ENCODE results near the gene C1orf116.

The C1orf116 gene

GRCh38 chr1:207072233-207072632 is 39.7 kb upstream of the C1orf116 start:
- Histone ChIP-seq H3K27ac (ENCODE audit: low read depth, low read length) (no peak overlapping the region), H3K27me3 (ENCODE audit: control insufficient read depth in 5 of 5, insufficient read depth in 4 of 5, low read length in 5 of 5) (peaks cover 0 to 2% (median 0%) of the 10 kb centered on the region in 5 donors), H3K9ac (ENCODE audit: low read length in 5 of 5) (no peak overlapping the region), H3K36me3 (ENCODE audit: control insufficient read depth in 5 of 5, insufficient read depth in 5 of 5, low read length in 5 of 5) (peaks cover 13 to 64% (median 45%) of the 10 kb centered on the region in 5 donors), H3K4me1 (ENCODE audit: control insufficient read depth in 5 of 5, insufficient read depth in 5 of 5, low read length in 5 of 5) (peaks cover 0 to 6% (median 0%) of the 10 kb centered on the region in 5 donors), H3K4me3 (ENCODE audit: low read depth in 1 of 5, low read length in 5 of 5) (no peak overlapping the region), H3K9me3 (ENCODE audit: control insufficient read depth in 5 of 5, low read length in 5 of 5) (peaks cover 0 to 2% (median 0%) of the 10 kb centered on the region in 5 donors)

- peaks cover 0 to 2% (median 0%) of the 10 kb centered on the region in 5 donors for H3K27me3 ChIP-seq (ENCODE audit: control insufficient read depth in 5 of 5, insufficient read depth in 4 of 5, low read length in 5 of 5)
- H3K9ac ChIP-seq (ENCODE audit: low read length in 5 of 5) = peak overlapping the region in 1 of 5 donors; percentile 96
- H3K9me3 ChIP-seq (ENCODE audit: control insufficient read depth in 5 of 5, low read length in 5 of 5) = peaks cover 0 to 2% (median 0%) of the 10 kb centered on the region in 5 donors
- H3K27ac ChIP-seq (ENCODE audit: low read depth, low read length) = no peak overlapping the region
- H3K36me3 ChIP-seq (ENCODE audit: control insufficient read depth in 5 of 5, insufficient read depth in 5 of 5, low read length in 5 of 5) = peaks cover 13 to 69% (median 48%) of the 10 kb centered on the region in 5 donors
- H3K4me1 ChIP-seq (ENCODE audit: control insufficient read depth in 5 of 5, insufficient read depth in 5 of 5, low read length in 5 of 5) = peaks cover 0 to 6% (median 0%) of the 10 kb centered on the region in 5 donors
- H3K4me3 ChIP-seq (ENCODE audit: low read depth in 1 of 5, low read length in 5 of 5) = no peak overlapping the region
Measured at GRCh38 chr1:207071426-207071825, 38.9 kb upstream of the C1orf116 start.

GRCh38 chr1:207070811-207071210 is 38.3 kb upstream of the C1orf116 start:
- Histone ChIP-seq H3K4me1 (ENCODE audit: control insufficient read depth in 5 of 5, insufficient read depth in 5 of 5, low read length in 5 of 5) (peaks cover 0 to 6% (median 0%) of the 10 kb centered on the region in 5 donors), H3K36me3 (ENCODE audit: control insufficient read depth in 5 of 5, insufficient read depth in 5 of 5, low read length in 5 of 5) (peaks cover 17 to 72% (median 50%) of the 10 kb centered on the region in 5 donors), H3K27ac (ENCODE audit: low read depth, low read length) (no peak overlapping the region), H3K27me3 (ENCODE audit: control insufficient read depth in 5 of 5, insufficient read depth in 4 of 5, low read length in 5 of 5) (peaks cover 0 to 2% (median 0%) of the 10 kb centered on the region in 5 donors), H3K4me3 (ENCODE audit: low read depth in 1 of 5, low read length in 5 of 5) (no peak overlapping the region), H3K9me3 (ENCODE audit: control insufficient read depth in 5 of 5, low read length in 5 of 5) (peaks cover 0 to 2% (median 0%) of the 10 kb centered on the region in 5 donors), H3K9ac (ENCODE audit: low read length in 5 of 5) (peak overlapping the region in 1 of 5 donors; percentile 96)

- Histone ChIP-seq H3K27me3 (ENCODE audit: control insufficient read depth in 5 of 5, insufficient read depth in 4 of 5, low read length in 5 of 5) (peaks cover 0 to 2% (median 0%) of the 10 kb centered on the region in 5 donors), H3K9me3 (ENCODE audit: control insufficient read depth in 5 of 5, low read length in 5 of 5) (peaks cover 0 to 2% (median 0%) of the 10 kb centered on the region in 5 donors), H3K4me1 (ENCODE audit: control insufficient read depth in 5 of 5, insufficient read depth in 5 of 5, low read length in 5 of 5) (peaks cover 0 to 6% (median 0%) of the 10 kb centered on the region in 5 donors), H3K4me3 (ENCODE audit: low read depth in 1 of 5, low read length in 5 of 5) (no peak overlapping the region), H3K9ac (ENCODE audit: low read length in 5 of 5) (no peak overlapping the region), H3K27ac (ENCODE audit: low read depth, low read length) (no peak overlapping the region), H3K36me3 (ENCODE audit: control insufficient read depth in 5 of 5, insufficient read depth in 5 of 5, low read length in 5 of 5) (peaks cover 17 to 77% (median 53%) of the 10 kb centered on the region in 5 donors)
Measured at GRCh38 chr1:207069858-207070506, 37.4 kb upstream of the C1orf116 start.

- no peak overlapping the region for H3K4me3 ChIP-seq (ENCODE audit: low read depth in 1 of 5, low read length in 5 of 5)
- no peak overlapping the region for H3K9ac ChIP-seq (ENCODE audit: low read length in 5 of 5)
- peaks cover 17 to 76% (median 61%) of the 10 kb centered on the region in 5 donors for H3K36me3 ChIP-seq (ENCODE audit: control insufficient read depth in 5 of 5, insufficient read depth in 5 of 5, low read length in 5 of 5)
- peaks cover 0 to 2% (median 0%) of the 10 kb centered on the region in 5 donors for H3K9me3 ChIP-seq (ENCODE audit: control insufficient read depth in 5 of 5, low read length in 5 of 5)
- peaks cover 0 to 2% (median 0%) of the 10 kb centered on the region in 5 donors for H3K27me3 ChIP-seq (ENCODE audit: control insufficient read depth in 5 of 5, insufficient read depth in 4 of 5, low read length in 5 of 5)
- no peak overlapping the region for H3K27ac ChIP-seq (ENCODE audit: low read depth, low read length)
- peaks cover 0 to 6% (median 0%) of the 10 kb centered on the region in 5 donors for H3K4me1 ChIP-seq (ENCODE audit: control insufficient read depth in 5 of 5, insufficient read depth in 5 of 5, low read length in 5 of 5)
Measured at GRCh38 chr1:207069061-207069460, 36.5 kb upstream of the C1orf116 start.

GRCh38 chr1:207067665-207068064 is 35.1 kb upstream of the C1orf116 start:
- Histone ChIP-seq H3K9ac (ENCODE audit: low read length in 5 of 5) (no peak overlapping the region), H3K36me3 (ENCODE audit: control insufficient read depth in 5 of 5, insufficient read depth in 5 of 5, low read length in 5 of 5) (peaks cover 17 to 88% (median 72%) of the 10 kb centered on the region in 5 donors), H3K4me3 (ENCODE audit: low read depth in 1 of 5, low read length in 5 of 5) (no peak overlapping the region), H3K27me3 (ENCODE audit: control insufficient read depth in 5 of 5, insufficient read depth in 4 of 5, low read length in 5 of 5) (peaks cover 0 to 2% (median 0%) of the 10 kb centered on the region in 5 donors), H3K4me1 (ENCODE audit: control insufficient read depth in 5 of 5, insufficient read depth in 5 of 5, low read length in 5 of 5) (peaks cover 0 to 6% (median 0%) of the 10 kb centered on the region in 5 donors), H3K27ac (ENCODE audit: low read depth, low read length) (no peak overlapping the region), H3K9me3 (ENCODE audit: control insufficient read depth in 5 of 5, low read length in 5 of 5) (peaks cover 0 to 2% (median 0%) of the 10 kb centered on the region in 5 donors)

- peaks cover 20 to 88% (median 76%) of the 10 kb centered on the region in 5 donors for H3K36me3 ChIP-seq (ENCODE audit: control insufficient read depth in 5 of 5, insufficient read depth in 5 of 5, low read length in 5 of 5)
- H3K4me1 ChIP-seq (ENCODE audit: control insufficient read depth in 5 of 5, insufficient read depth in 5 of 5, low read length in 5 of 5) = peaks cover 0 to 6% (median 0%) of the 10 kb centered on the region in 5 donors
- peaks cover 0 to 2% (median 0%) of the 10 kb centered on the region in 5 donors for H3K27me3 ChIP-seq (ENCODE audit: control insufficient read depth in 5 of 5, insufficient read depth in 4 of 5, low read length in 5 of 5)
- H3K9ac ChIP-seq (ENCODE audit: low read length in 5 of 5) = no peak overlapping the region
- H3K4me3 ChIP-seq (ENCODE audit: low read depth in 1 of 5, low read length in 5 of 5) = no peak overlapping the region
- H3K9me3 ChIP-seq (ENCODE audit: control insufficient read depth in 5 of 5, low read length in 5 of 5) = peaks cover 0 to 2% (median 0%) of the 10 kb centered on the region in 5 donors
- no peak overlapping the region for H3K27ac ChIP-seq (ENCODE audit: low read depth, low read length)
Measured at GRCh38 chr1:207067185-207067584, 34.6 kb upstream of the C1orf116 start.

- H3K4me1 ChIP-seq (ENCODE audit: control insufficient read depth in 5 of 5, insufficient read depth in 5 of 5, low read length in 5 of 5) = no peaks in the 10 kb centered on the region
Measured at GRCh38 chr1:207064561-207064960, 32.0 kb upstream of the C1orf116 start.

GRCh38 chr1:207063014-207063413 is 30.5 kb upstream of the C1orf116 start:
- Histone ChIP-seq H3K36me3 (ENCODE audit: control insufficient read depth in 5 of 5, insufficient read depth in 5 of 5, low read length in 5 of 5) (peaks cover 15 to 64% (median 50%) of the 10 kb centered on the region in 5 donors), H3K9me3 (ENCODE audit: control insufficient read depth in 5 of 5, low read length in 5 of 5) (no peaks in the 10 kb centered on the region)

More at GRCh38 chr1:207064561-207064960, 32.0 kb upstream of the C1orf116 start:
- Histone ChIP-seq H3K36me3 (ENCODE audit: control insufficient read depth in 5 of 5, insufficient read depth in 5 of 5, low read length in 5 of 5) (peaks cover 21 to 78% (median 63%) of the 10 kb centered on the region in 5 donors), H3K27ac (ENCODE audit: low read depth, low read length) (no peak overlapping the region), H3K9me3 (ENCODE audit: control insufficient read depth in 5 of 5, low read length in 5 of 5) (no peaks in the 10 kb centered on the region), H3K27me3 (ENCODE audit: control insufficient read depth in 5 of 5, insufficient read depth in 4 of 5, low read length in 5 of 5) (no peaks in the 10 kb centered on the region), H3K9ac (ENCODE audit: low read length in 5 of 5) (no peak overlapping the region), H3K4me3 (ENCODE audit: low read depth in 1 of 5, low read length in 5 of 5) (no peak overlapping the region)

GRCh38 chr1:207062058-207062457 is 29.5 kb upstream of the C1orf116 start:
- Histone ChIP-seq H3K9ac (ENCODE audit: low read length in 5 of 5) (no peak overlapping the region), H3K4me3 (ENCODE audit: low read depth in 1 of 5, low read length in 5 of 5) (no peak overlapping the region), H3K36me3 (ENCODE audit: control insufficient read depth in 5 of 5, insufficient read depth in 5 of 5, low read length in 5 of 5) (peaks cover 11 to 54% (median 43%) of the 10 kb centered on the region in 5 donors), H3K4me1 (ENCODE audit: control insufficient read depth in 5 of 5, insufficient read depth in 5 of 5, low read length in 5 of 5) (no peaks in the 10 kb centered on the region), H3K27ac (ENCODE audit: low read depth, low read length) (no peak overlapping the region), H3K27me3 (ENCODE audit: control insufficient read depth in 5 of 5, insufficient read depth in 4 of 5, low read length in 5 of 5) (no peaks in the 10 kb centered on the region), H3K9me3 (ENCODE audit: control insufficient read depth in 5 of 5, low read length in 5 of 5) (no peaks in the 10 kb centered on the region)

More at GRCh38 chr1:207063014-207063413, 30.5 kb upstream of the C1orf116 start:
- H3K4me1 ChIP-seq (ENCODE audit: control insufficient read depth in 5 of 5, insufficient read depth in 5 of 5, low read length in 5 of 5) = no peaks in the 10 kb centered on the region
- H3K9ac ChIP-seq (ENCODE audit: low read length in 5 of 5) = no peak overlapping the region
- H3K27ac ChIP-seq (ENCODE audit: low read depth, low read length) = no peak overlapping the region
- H3K4me3 ChIP-seq (ENCODE audit: low read depth in 1 of 5, low read length in 5 of 5) = no peak overlapping the region
- no peaks in the 10 kb centered on the region for H3K27me3 ChIP-seq (ENCODE audit: control insufficient read depth in 5 of 5, insufficient read depth in 4 of 5, low read length in 5 of 5)

Data from subcutaneous abdominal adipose tissue (tissue), 5 donors.